OCI-LY3 (cell line): Measurements from ENCODE around the gene CPXM1.

Experiments
- H2AFZ ChIP-seq: fragments of 200-600, 300-600 bp; shearing (Covaris generic); 2 replicates; pipeline ENCODE4 v1.6.0; 2014; ENCODE audit warnings: antibody characterized with exemption, low read depth, low read length
- H3K27ac ChIP-seq: fragments of 200-600, 300-600 bp; sonication (generic); 2 replicates; pipeline ENCODE4 v1.5.1; 2014; ENCODE audit warnings: mild to moderate bottlenecking, low read length, moderate library complexity, mixed read lengths
- H3K27me3 ChIP-seq: fragments of 200-600, 300-600 bp; sonication (generic); 2 replicates; pipeline ENCODE4 v1.6.1; 2014; ENCODE audit warnings: low read depth, low read length, mixed read lengths
- H3K36me3 ChIP-seq: fragments of 200-600, 300-600 bp; sonication (generic); replicated peaks from 2 replicates; pipeline ENCODE3; 2014; ENCODE audit warnings: low read depth, low read length, mixed read lengths
- H3K4me1 ChIP-seq: fragments of 300-600, 200-600 bp; sonication (generic); 2 replicates; pipeline ENCODE4 v1.6.1; 2014; ENCODE audit warnings: low read length, mixed read lengths
- H3K4me2 ChIP-seq: fragments of 200-600, 300-600 bp; sonication (generic); 2 replicates; pipeline ENCODE4 v1.6.1; 2014; ENCODE audit warnings: low read length, mixed read lengths
- H3K4me3 ChIP-seq: fragments of 300-600, 200-600 bp; sonication (generic); 2 replicates; pipeline ENCODE4 v1.5.1; 2014; ENCODE audit warnings: antibody characterized with exemption, mild to moderate bottlenecking, low read length, moderate library complexity
- H3K79me2 ChIP-seq: fragments of 300-600, 200-600 bp; shearing (Covaris generic); 2 replicates; pipeline ENCODE4 v1.6.1; 2014; ENCODE audit warnings: mild to moderate bottlenecking, low read length, mixed read lengths
- H3K9ac ChIP-seq: fragments of 300-600, 200-600 bp; shearing (Covaris generic); 2 replicates; pipeline ENCODE4 v1.6.0; 2014; ENCODE audit warnings: mild to moderate bottlenecking, low read length, moderate library complexity
- H3K9me3 ChIP-seq: fragments of 200-600, 300-600 bp; shearing (Covaris generic); 2 replicates; pipeline ENCODE4 v1.6.1; 2014; ENCODE audit warnings: low read length, mixed read lengths; ENCODE audit not compliant: insufficient read depth
- H4K20me1 ChIP-seq: fragments of 200-600, 300-600 bp; sonication (generic); 2 replicates; pipeline ENCODE4 v1.6.1; 2016; ENCODE audit warnings: low read length, mixed read lengths; ENCODE audit not compliant: insufficient read depth
- CTCF ChIP-seq: fragments of 200-600, 300-600 bp; sonication (generic); IDR thresholded peaks from 2 replicates; pipeline ENCODE4 v1.5.1; 2014; ENCODE audit warnings: antibody characterized with exemption, low read length, low read depth
- EZH2phosphoT487 ChIP-seq: fragments of 200-600 bp; shearing (Covaris generic); IDR thresholded peaks from 2 replicates; pipeline ENCODE4 v1.6.1; 2018; ENCODE audit warnings: antibody characterized with exemption, mixed run types, low read depth

Gene CPXM1

GRCh38 chr20:2759143-2759542, 41.3 kb downstream of the CPXM1 start:
- TF ChIP-seq CTCF (no peak), EZH2phosphoT487 (no peak)
- Histone ChIP-seq H3K79me2 (no peaks in the 10 kb centered on the region), H3K27me3 (peaks cover 33% of the 10 kb centered on the region), H3K9ac (no peak overlapping the region), H3K4me3 (no peak overlapping the region), H3K4me2 (no peak overlapping the region), H2AFZ (no peak overlapping the region), H3K4me1 (no peaks in the 10 kb centered on the region), H3K9me3 (no peaks in the 10 kb centered on the region), H3K27ac (no peak overlapping the region), H4K20me1 (no peaks in the 10 kb centered on the region), H3K36me3 (no peaks in the 10 kb centered on the region)

GRCh38 chr20:2757969-2758368, 42.5 kb downstream of the CPXM1 start:
- Histone ChIP-seq H3K27ac (no peak overlapping the region), H4K20me1 (no peaks in the 10 kb centered on the region), H3K9me3 (no peaks in the 10 kb centered on the region), H3K36me3 (no peaks in the 10 kb centered on the region), H3K4me2 (no peak overlapping the region), H3K4me1 (peaks cover 9% of the 10 kb centered on the region), H3K4me3 (no peak overlapping the region), H3K9ac (no peak overlapping the region), H3K27me3 (peaks cover 36% of the 10 kb centered on the region), H2AFZ (no peak overlapping the region), H3K79me2 (no peaks in the 10 kb centered on the region)
- TF ChIP-seq EZH2phosphoT487, result no peak
- no peak for TF ChIP-seq CTCF

- Histone ChIP-seq H3K4me1 (peaks cover 15% of the 10 kb centered on the region), H3K4me3 (no peak overlapping the region), H3K9ac (no peak overlapping the region), H3K27me3 (peaks cover 38% of the 10 kb centered on the region), H3K79me2 (no peaks in the 10 kb centered on the region), H3K9me3 (no peaks in the 10 kb centered on the region), H3K27ac (no peak overlapping the region), H2AFZ (no peak overlapping the region), H3K4me2 (no peak overlapping the region), H4K20me1 (no peaks in the 10 kb centered on the region), H3K36me3 (no peaks in the 10 kb centered on the region)
- TF ChIP-seq EZH2phosphoT487 (no peak), CTCF (no peak)
These were observed 43.4 kb downstream of the CPXM1 start for GRCh38 chr20:2757001-2757400.

GRCh38 chr20:2756056-2756611, 44.3 kb downstream of the CPXM1 start:
- peaks cover 41% of the 10 kb centered on the region for H3K27me3 ChIP-seq
- no peak overlapping the region for H3K9ac ChIP-seq
- H3K79me2 ChIP-seq, result no peaks in the 10 kb centered on the region
- no peaks in the 10 kb centered on the region for H3K9me3 ChIP-seq
- no peaks in the 10 kb centered on the region for H3K36me3 ChIP-seq
- no peak overlapping the region for H3K4me2 ChIP-seq
- H3K4me1 ChIP-seq, result peaks cover 15% of the 10 kb centered on the region
- H4K20me1 ChIP-seq, result no peaks in the 10 kb centered on the region
- TF ChIP-seq EZH2phosphoT487, result no peak
- peak; percentile 81 for TF ChIP-seq CTCF
- H3K27ac ChIP-seq, result no peak overlapping the region
- H2AFZ ChIP-seq, result no peak overlapping the region
- no peak overlapping the region for H3K4me3 ChIP-seq
